ENCODE measurements around the gene PEPD.

The PEPD gene

DNA sequence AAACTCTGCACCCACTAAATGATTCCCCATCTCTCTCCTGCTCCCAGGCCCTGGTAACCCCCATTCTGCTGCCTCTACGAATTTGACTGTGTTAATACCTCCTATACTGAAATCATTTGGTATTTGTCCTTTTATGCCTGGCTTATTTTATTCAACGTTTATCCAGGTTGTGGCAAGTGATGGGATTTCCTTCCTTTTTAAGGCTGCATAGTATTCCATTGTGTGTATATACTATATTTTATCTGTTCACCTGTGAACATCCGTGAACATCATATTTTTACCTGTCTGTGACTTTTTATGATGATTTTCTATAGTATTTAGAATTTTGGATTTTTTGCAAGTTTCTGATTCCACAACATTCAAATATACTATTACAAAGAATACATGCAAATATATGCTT lies 162.0 kb downstream of the PEPD start:
- TF ChIP-seq LEF1 (IDR thresholded peaks at IDR 0.05; ENCODE audit: borderline replicate concordance) (no peak), L3MBTL2 (conservative IDR thresholded peaks at IDR 0.05) (no peak), FOXA1 (IDR thresholded peaks at IDR 0.05) (no peak), CTBP1 (IDR thresholded peaks at IDR 0.05; ENCODE audit: borderline replicate concordance) (no peak), NFRKB (IDR thresholded peaks at IDR 0.05) (no peak), ELF4 (IDR thresholded peaks at IDR 0.05) (no peak), HDGF (IDR thresholded peaks at IDR 0.05; ENCODE audit: borderline replicate concordance) (no peak), BHLHE40 (IDR thresholded peaks at IDR 0.05; ENCODE audit: borderline replicate concordance) (no peak), TARDBP (IDR thresholded peaks at IDR 0.05) (no peak), SUZ12 (IDR thresholded peaks at IDR 0.05) (no peak), SP1 (IDR thresholded peaks at IDR 0.05) (no peak), ZNF384 (IDR thresholded peaks at IDR 0.05) (no peak), ARNT (IDR thresholded peaks at IDR 0.05) (no peak), FOXM1 (IDR thresholded peaks at IDR 0.05; ENCODE audit: borderline replicate concordance) (no peak), FOXK2 (IDR thresholded peaks at IDR 0.05) (no peak)
- TF ChIP-seq, protein P1, sequence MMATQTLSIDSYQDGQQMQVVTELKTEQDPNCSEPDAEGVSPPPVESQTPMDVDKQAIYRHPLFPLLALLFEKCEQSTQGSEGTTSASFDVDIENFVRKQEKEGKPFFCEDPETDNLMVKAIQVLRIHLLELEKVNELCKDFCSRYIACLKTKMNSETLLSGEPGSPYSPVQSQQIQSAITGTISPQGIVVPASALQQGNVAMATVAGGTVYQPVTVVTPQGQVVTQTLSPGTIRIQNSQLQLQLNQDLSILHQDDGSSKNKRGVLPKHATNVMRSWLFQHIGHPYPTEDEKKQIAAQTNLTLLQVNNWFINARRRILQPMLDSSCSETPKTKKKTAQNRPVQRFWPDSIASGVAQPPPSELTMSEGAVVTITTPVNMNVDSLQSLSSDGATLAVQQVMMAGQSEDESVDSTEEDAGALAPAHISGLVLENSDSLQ (IDR thresholded peaks at IDR 0.05), result no peak
- ChIA-PET CTCF (no interaction called here), POLR2A (interaction anchor here (0.6 kb wide), 1 partner anchor 14 kb away, joined by 4 read pairs; the partner anchor contains the start of gene CEBPG)
- no peak for DNase-seq (ENCODE audit: extremely low spot score)

DNA sequence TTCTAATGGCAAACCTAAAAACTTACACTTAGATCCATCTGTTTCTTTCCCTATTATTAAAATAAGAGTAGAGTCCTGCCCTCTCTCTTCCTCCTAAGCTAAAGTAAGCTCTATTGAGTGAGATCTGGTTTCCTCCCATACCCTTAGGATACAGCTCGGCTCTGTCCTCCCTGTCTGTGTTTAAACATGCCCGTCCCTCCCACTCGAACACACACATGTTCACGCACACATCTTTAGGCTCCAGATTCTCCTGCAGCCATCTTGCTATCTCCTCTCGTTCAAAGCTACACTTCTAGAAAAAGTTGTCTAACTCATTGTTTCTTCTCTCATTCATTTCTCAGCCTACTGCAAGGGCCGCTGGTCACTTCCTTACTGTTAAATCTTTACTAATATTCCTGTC lies 163.2 kb downstream of the PEPD start:
- TF ChIP-seq TARDBP (IDR thresholded peaks at IDR 0.05) (no peak), LEF1 (IDR thresholded peaks at IDR 0.05; ENCODE audit: borderline replicate concordance) (no peak), SUZ12 (IDR thresholded peaks at IDR 0.05) (no peak), BHLHE40 (IDR thresholded peaks at IDR 0.05; ENCODE audit: borderline replicate concordance) (no peak), L3MBTL2 (conservative IDR thresholded peaks at IDR 0.05) (no peak), NFRKB (IDR thresholded peaks at IDR 0.05) (no peak), HDGF (IDR thresholded peaks at IDR 0.05; ENCODE audit: borderline replicate concordance) (no peak), FOXA1 (IDR thresholded peaks at IDR 0.05) (no peak), FOXK2 (IDR thresholded peaks at IDR 0.05) (no peak), ARNT (IDR thresholded peaks at IDR 0.05) (no peak), ELF4 (IDR thresholded peaks at IDR 0.05) (no peak), SP1 (IDR thresholded peaks at IDR 0.05) (no peak), CTBP1 (IDR thresholded peaks at IDR 0.05; ENCODE audit: borderline replicate concordance) (no peak), ZNF384 (IDR thresholded peaks at IDR 0.05) (no peak), FOXM1 (IDR thresholded peaks at IDR 0.05; ENCODE audit: borderline replicate concordance) (no peak)
- TF ChIP-seq, protein P1 (IDR thresholded peaks at IDR 0.05), result no peak
- ChIA-PET POLR2A (interaction anchor here (1.0 kb wide), 1 partner anchor 15 kb away, joined by 3 read pairs; the partner anchor contains the start of gene CEBPG), CTCF (no interaction called here)
- DNase-seq (ENCODE audit: extremely low spot score), result no peak

DNA sequence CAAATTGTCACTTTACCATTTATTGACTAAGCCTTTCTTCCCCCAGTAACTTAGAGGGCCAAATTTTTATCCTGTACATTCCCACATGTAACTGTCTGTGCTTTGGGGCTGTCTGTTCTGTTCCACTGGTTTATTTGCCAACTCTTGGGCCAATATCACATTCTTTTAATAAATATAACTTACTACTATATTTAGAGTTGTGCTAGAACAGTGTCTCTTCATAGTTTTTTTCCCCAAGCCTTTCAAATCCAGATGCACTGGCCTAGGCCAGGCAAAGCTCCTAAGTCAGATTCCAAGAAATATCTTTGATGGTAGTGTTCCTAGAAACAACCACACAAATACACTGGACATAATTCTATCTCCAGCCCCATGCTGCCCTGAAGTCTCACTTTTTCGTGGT lies 164.0 kb downstream of the PEPD start:
- CTCF ChIA-PET, result interaction anchor here (0.6 kb wide), 1 partner anchor 16 kb away, joined by 4 read pairs; no protein-coding TSS in a partner anchor
- TF ChIP-seq TARDBP (IDR thresholded peaks at IDR 0.05), result no peak
- no peak for TF ChIP-seq ZNF384 (IDR thresholded peaks at IDR 0.05)
- no peak for TF ChIP-seq CTBP1 (IDR thresholded peaks at IDR 0.05; ENCODE audit: borderline replicate concordance)
- TF ChIP-seq LEF1 (IDR thresholded peaks at IDR 0.05; ENCODE audit: borderline replicate concordance), result no peak
- no peak for DNase-seq (ENCODE audit: extremely low spot score)
- POLR2A ChIA-PET, result no interaction called here

DNA sequence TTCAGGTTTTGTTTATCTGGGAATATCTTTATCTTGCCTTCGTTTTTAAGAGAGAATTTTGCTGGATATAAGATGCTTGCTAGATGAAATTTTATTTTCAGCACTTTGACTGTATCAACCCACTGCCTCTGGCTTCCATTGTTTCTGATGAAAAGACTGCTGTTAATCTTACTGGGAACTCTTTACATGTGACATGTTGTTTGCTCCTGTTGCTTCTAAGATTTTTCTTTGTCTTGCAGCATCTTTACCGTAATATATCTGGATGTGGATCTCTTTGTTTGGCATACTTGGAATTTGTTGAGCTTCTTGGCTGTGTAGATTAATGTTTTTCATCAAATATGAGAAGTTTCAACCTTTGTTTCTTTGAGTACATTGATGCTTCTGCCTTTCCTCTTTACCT lies 166.1 kb downstream of the PEPD start:
- no peak for DNase-seq (ENCODE audit: extremely low spot score)
- no peak for TF ChIP-seq CTBP1 (IDR thresholded peaks at IDR 0.05; ENCODE audit: borderline replicate concordance)
- no peak for TF ChIP-seq BHLHE40 (IDR thresholded peaks at IDR 0.05; ENCODE audit: borderline replicate concordance)
- TF ChIP-seq TARDBP (IDR thresholded peaks at IDR 0.05), result no peak
- TF ChIP-seq HDGF (IDR thresholded peaks at IDR 0.05; ENCODE audit: borderline replicate concordance), result no peak
- TF ChIP-seq ARNT (IDR thresholded peaks at IDR 0.05), result no peak
- no peak for TF ChIP-seq SP1 (IDR thresholded peaks at IDR 0.05)
- TF ChIP-seq NFRKB (IDR thresholded peaks at IDR 0.05), result no peak
- no peak for TF ChIP-seq ELF4 (IDR thresholded peaks at IDR 0.05)
- no peak for TF ChIP-seq L3MBTL2 (conservative IDR thresholded peaks at IDR 0.05)
- no peak for TF ChIP-seq LEF1 (IDR thresholded peaks at IDR 0.05; ENCODE audit: borderline replicate concordance)
- no peak for TF ChIP-seq SUZ12 (IDR thresholded peaks at IDR 0.05)
- no peak for TF ChIP-seq FOXM1 (IDR thresholded peaks at IDR 0.05; ENCODE audit: borderline replicate concordance)
- TF ChIP-seq ZNF384 (IDR thresholded peaks at IDR 0.05), result no peak
- TF ChIP-seq, protein P1 (IDR thresholded peaks at IDR 0.05), result no peak
- TF ChIP-seq FOXK2 (IDR thresholded peaks at IDR 0.05), result no peak
- ChIA-PET POLR2A (no interaction called here), CTCF (no interaction called here)

DNA sequence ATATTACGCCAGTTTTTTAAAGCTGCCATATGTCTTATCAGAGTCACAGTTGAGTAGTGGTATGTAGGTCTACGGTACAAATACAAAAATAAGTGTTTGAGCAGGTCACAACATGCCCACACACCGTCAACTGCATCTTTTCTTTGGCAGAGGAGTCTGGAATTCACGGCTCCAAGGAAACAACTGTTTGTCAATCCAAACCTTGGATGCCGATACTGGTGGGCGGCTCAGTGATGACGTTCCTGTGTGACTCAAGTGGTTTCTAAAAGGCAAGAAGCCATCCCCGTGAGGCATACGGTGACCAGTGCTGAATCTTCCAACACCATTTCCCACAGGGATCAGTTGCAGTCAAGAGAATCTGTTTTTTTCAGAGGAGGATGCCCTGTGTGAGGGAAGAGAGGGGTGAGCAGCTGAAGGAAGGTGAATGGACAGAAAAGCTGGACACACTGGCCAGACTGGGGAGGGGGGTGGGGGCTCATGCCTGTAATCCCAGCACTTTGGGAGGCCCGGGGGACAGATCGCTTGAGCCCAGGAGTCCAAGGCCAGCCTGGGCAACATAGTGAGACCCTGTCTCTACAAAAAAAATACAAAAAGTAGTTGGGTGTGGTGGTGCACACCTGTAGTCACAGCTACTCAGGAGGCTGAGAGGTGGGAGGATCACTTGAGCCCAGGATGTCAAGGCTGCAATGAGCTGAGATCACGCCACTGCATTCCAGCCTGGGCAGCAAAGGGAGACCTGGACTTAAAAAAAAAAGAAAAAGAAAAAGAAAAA lies 170.9 kb downstream of the PEPD start:
- ChIA-PET POLR2A (no interaction called here), CTCF (no interaction called here)
- TF ChIP-seq L3MBTL2 (conservative IDR thresholded peaks at IDR 0.05) (no peak), FOXA1 (IDR thresholded peaks at IDR 0.05) (no peak), FOXM1 (IDR thresholded peaks at IDR 0.05; ENCODE audit: borderline replicate concordance) (no peak), LEF1 (IDR thresholded peaks at IDR 0.05; ENCODE audit: borderline replicate concordance) (no peak), SP1 (IDR thresholded peaks at IDR 0.05) (no peak), HDGF (IDR thresholded peaks at IDR 0.05; ENCODE audit: borderline replicate concordance) (no peak), ELF4 (IDR thresholded peaks at IDR 0.05) (no peak), ZNF384 (IDR thresholded peaks at IDR 0.05) (no peak)
- DNase-seq (ENCODE audit: extremely low spot score), result no peak

Data from HEK293T (cell line).